Chondrocyte (in vitro differentiated cells): Measurements from ENCODE around the gene PRKD2. TPM values are rescaled to one million over a fixed set of nuclear protein-coding genes. Genes with fewer than 3 reads are reported as not detected.

ENCODE experiments used
- DNase-seq: peaks from one replicate; pipeline ENCODE4 v3.0.0; 2021; ENCODE audit warnings: mixed read lengths, low spot score
- H3K27ac Mint-ChIP-seq: one replicate; pipeline ENCODE4 v1.8.0; 2021; ENCODE audit warnings: mild to moderate bottlenecking, moderate library complexity, mixed read lengths; ENCODE audit not compliant: unreplicated experiment
- H3K27me3 Mint-ChIP-seq: 2 replicates; pipeline ENCODE4 v1.8.0; 2021; ENCODE audit warnings: low read depth, mixed read lengths
- H3K36me3 Mint-ChIP-seq: 2 replicates; pipeline ENCODE4 v1.8.0; 2021; ENCODE audit warnings: low read depth, mixed read lengths
- H3K4me1 Mint-ChIP-seq: 2 replicates; pipeline ENCODE4 v1.8.0; 2021; ENCODE audit warnings: low read depth, mild to moderate bottlenecking, mixed read lengths
- H3K4me3 Mint-ChIP-seq: one replicate; pipeline ENCODE4 v1.8.0; 2021; ENCODE audit warnings: mild to moderate bottlenecking, moderate library complexity, mixed read lengths; ENCODE audit not compliant: unreplicated experiment
- H3K9me3 Mint-ChIP-seq: 2 replicates; pipeline ENCODE4 v1.8.0; 2021; ENCODE audit warnings: low read depth, mixed read lengths
- total RNA-seq: library from RNA; stranded (reverse); gene quantifications from 3 replicates; pipeline ENCODE4 v1.2.1, GENCODE V29; 2021
- TF ChIP-seq, protein P1 (sequence below): fragments of 200-600 bp; sonication (generic); IDR thresholded peaks from 2 replicates; pipeline ENCODE4 v1.5.0; 2021; ENCODE audit warnings: antibody characterized with exemption, mild to moderate bottlenecking, moderate library complexity

Gene PRKD2
- total RNA-seq, 1 donor from 2014 or later, result 23.3 TPM

- Mint-ChIP-seq H3K27me3 (no peaks in the 10 kb centered on the region), H3K36me3 (peaks cover 26% of the 10 kb centered on the region), H3K4me3 (no peak overlapping the region), H3K27ac (no peak overlapping the region), H3K4me1 (peaks cover 20% of the 10 kb centered on the region), H3K9me3 (no peaks in the 10 kb centered on the region)
- no peak for DNase-seq
- TF ChIP-seq, protein P1, sequence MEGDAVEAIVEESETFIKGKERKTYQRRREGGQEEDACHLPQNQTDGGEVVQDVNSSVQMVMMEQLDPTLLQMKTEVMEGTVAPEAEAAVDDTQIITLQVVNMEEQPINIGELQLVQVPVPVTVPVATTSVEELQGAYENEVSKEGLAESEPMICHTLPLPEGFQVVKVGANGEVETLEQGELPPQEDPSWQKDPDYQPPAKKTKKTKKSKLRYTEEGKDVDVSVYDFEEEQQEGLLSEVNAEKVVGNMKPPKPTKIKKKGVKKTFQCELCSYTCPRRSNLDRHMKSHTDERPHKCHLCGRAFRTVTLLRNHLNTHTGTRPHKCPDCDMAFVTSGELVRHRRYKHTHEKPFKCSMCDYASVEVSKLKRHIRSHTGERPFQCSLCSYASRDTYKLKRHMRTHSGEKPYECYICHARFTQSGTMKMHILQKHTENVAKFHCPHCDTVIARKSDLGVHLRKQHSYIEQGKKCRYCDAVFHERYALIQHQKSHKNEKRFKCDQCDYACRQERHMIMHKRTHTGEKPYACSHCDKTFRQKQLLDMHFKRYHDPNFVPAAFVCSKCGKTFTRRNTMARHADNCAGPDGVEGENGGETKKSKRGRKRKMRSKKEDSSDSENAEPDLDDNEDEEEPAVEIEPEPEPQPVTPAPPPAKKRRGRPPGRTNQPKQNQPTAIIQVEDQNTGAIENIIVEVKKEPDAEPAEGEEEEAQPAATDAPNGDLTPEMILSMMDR, result no peak
Observed at GRCh38 chr19:46726971-46727501, 10.1 kb upstream of the PRKD2 start.

GRCh38 chr19:46726551-46726950 lies 9.6 kb upstream of the PRKD2 start:
- DNase-seq, result peak; percentile 55
- Mint-ChIP-seq H3K4me3 (no peak overlapping the region), H3K27me3 (no peaks in the 10 kb centered on the region), H3K9me3 (no peaks in the 10 kb centered on the region), H3K36me3 (peaks cover 29% of the 10 kb centered on the region), H3K27ac (no peak overlapping the region), H3K4me1 (peaks cover 15% of the 10 kb centered on the region)
- TF ChIP-seq, protein P1, result no peak

DNA sequence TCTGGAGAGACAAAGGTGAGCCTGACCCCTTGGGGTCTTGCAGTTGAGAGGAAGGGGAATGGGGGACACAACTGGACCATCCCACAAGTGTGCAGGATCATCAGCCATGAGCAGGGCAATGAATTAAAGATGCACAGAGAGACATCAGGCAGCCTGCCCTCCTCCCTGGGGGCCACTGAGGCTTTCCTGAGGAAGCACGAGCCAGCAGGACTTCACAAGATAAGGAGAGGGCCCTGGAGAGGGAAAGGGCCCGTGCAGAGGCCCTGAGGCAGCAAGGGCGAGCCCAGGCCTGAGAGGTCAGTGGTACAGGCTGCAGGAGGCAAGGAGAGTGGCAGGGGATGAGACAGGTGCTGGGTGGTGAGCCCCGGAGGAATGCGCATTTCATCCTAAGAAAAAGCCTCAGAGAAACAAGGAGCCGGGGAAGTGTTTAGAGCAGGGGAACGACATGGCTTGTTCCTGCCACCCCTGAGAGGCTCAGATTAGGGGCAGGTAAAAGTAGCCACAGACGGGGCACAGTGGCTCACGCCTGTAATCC lies 9.0 kb upstream of the PRKD2 start:
- Mint-ChIP-seq H3K27me3 (no peaks in the 10 kb centered on the region), H3K4me3 (no peak overlapping the region), H3K27ac (no peak overlapping the region), H3K36me3 (peaks cover 32% of the 10 kb centered on the region), H3K4me1 (peaks cover 9% of the 10 kb centered on the region), H3K9me3 (no peaks in the 10 kb centered on the region)
- no peak for DNase-seq
- TF ChIP-seq, protein P1, result no peak

DNA sequence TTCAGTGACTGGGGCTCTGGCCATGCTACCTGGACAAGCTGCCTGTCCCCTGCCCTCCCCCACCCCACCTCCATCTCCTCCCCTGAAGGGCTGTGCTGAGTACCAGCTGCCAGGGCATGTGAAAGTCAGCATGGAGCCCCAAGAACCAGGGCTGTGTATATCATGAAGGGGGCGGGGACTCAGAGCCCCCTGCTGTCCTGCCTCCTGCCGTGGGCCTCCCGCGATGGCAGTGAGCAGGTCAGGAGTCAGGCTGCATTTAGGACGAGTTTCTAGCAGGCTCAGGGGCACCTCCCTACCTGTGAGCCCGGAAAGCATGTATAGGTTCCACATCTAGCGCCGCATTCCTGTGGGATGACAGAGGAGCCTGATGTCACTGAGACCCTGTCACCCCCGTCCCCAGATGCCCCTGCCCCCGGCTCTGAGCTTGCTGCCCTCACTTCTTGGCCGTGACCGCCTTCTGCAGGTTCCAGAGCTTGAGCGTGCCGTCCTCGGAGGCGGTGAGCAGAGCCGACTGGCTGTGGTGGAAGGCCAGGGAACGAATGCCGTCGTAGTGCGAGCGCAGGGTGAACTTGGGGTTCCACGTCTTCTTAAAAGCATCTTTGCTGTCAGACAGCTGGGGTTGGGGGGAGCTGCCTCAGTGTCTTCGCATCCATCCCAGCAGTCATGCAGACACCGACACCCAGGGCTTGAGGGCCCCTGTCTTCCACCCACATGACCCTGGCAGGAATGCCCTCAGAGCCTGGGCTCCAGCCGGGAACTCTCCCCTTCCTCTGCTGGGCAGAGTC lies 8.3 kb upstream of the PRKD2 start:
- TF ChIP-seq, protein P1, result no peak
- H3K9me3 Mint-ChIP-seq, result no peaks in the 10 kb centered on the region
- H3K4me3 Mint-ChIP-seq, result no peak overlapping the region
- peaks cover 32% of the 10 kb centered on the region for H3K36me3 Mint-ChIP-seq
- H3K27ac Mint-ChIP-seq, result no peak overlapping the region
- no peak for DNase-seq
- peaks cover 3% of the 10 kb centered on the region for H3K4me1 Mint-ChIP-seq
- H3K27me3 Mint-ChIP-seq, result no peaks in the 10 kb centered on the region

DNA sequence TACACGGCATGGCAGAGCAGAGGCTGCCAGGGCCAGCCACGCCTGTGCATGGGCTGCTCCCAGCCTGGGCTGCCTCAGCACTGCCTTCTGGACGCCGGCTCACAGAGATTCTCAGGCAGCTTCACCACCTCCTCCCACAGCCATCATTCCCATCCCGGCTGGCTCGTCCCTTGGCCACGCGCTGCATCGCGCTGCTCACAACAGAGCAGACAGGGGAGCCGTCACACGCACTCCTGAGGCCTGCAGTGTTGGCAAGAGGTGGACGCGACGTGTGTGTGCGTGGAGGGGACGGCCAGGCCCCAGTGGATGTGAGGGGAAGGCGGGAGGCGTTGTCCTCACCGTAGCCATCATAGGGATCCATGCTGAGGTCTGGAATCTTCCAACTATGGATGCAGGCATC lies 7.6 kb upstream of the PRKD2 start:
- Mint-ChIP-seq H3K9me3 (no peaks in the 10 kb centered on the region), H3K36me3 (peaks cover 31% of the 10 kb centered on the region), H3K27ac (no peak overlapping the region), H3K4me1 (peaks cover 3% of the 10 kb centered on the region), H3K27me3 (no peaks in the 10 kb centered on the region), H3K4me3 (no peak overlapping the region)
- TF ChIP-seq, protein P1, result no peak
- no peak for DNase-seq
